Measurements from ENCODE around the gene PPM1K.

DNA sequence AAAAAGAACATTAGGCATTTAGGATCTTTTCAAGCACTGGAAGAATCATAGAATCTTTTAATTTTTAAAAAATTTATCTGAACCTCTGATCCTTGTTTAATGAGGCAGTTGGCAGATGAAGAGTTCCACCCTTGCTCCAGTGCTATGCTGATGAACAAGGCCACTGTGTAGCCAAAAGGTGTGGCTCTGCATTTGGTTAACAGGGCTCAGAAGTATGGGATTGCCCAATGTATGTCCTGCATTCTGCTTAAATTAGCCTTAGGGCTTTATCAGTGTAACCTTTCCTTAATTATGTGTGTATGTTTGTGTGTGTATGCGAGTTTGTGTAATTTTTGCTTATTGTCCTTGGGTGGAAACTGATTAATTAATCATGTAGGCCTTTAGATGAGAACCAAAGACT lies 43.3 kb upstream of the PPM1K start:
- TF ChIP-seq CTCF (IDR thresholded peaks at IDR 0.05; ENCODE audit: low read length) (no peak), EZH2 (IDR thresholded peaks at IDR 0.05; ENCODE audit: borderline replicate concordance, low read length) (no peak)
